IPS-18c (cell line): ENCODE measurements around the gene MT1M.

Experiments used
- H3K4me3 ChIP-seq: 2 replicates; pipeline ENCODE4 v1.7.0; 2013; ENCODE audit warnings: low read depth, mild to moderate bottlenecking, low read length, moderate library complexity; ENCODE audit not compliant: insufficient read depth
- H3K9me3 ChIP-seq: one replicate; pipeline ENCODE4 v1.6.1; 2013; ENCODE audit warnings: mild to moderate bottlenecking, low read length, moderate library complexity; ENCODE audit not compliant: control insufficient read depth, insufficient read depth

The MT1M gene

DNA sequence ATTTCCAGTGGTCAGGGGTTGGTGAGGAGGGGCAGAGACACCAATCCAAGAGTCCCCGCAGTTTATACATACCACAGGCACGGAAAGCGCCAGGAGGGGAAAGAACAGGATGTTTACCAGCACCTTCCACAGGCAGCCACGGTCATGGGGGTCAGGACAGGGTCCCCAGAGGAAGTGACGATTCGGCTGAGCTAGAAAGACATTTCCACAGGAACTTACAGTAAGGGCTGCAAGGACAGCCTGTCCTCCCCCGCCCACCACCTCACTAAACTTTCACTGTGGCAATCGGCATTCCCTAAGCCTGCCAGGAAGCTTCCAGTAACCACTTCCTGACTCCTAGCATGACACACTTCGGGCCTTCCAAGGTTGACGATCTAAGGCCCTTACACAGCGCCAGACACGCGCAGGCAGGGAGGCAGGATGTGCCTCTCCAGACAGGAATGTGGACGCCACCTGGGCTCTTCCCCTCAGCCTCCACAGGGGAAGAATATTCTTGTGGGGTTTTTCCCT lies 25.3 kb upstream of the MT1M start:
- H3K4me3 ChIP-seq, result no peak overlapping the region
- H3K9me3 ChIP-seq, result no peaks in the 10 kb centered on the region

DNA sequence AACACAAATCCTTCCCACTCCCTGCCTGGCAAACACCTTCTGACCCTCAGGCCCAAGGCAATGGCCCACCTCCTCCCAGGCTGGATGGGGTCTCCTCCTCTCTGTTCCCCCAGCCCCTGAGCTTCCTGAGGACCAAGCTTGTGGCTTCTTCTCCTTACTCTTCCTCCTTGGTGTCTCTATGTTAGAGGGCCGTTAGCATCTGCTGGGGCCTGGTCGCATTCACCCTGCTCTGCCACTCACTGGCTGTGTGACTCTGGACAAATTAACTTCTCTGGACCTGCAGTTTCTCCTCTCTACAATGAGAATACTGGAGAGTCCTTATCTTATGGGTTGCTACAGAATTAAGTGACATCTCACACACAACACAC lies 24.8 kb upstream of the MT1M start:
- Histone ChIP-seq H3K4me3 (peak overlapping the region; percentile 56; the same call in 1 of the 2 replicates), H3K9me3 (no peaks in the 10 kb centered on the region)

DNA sequence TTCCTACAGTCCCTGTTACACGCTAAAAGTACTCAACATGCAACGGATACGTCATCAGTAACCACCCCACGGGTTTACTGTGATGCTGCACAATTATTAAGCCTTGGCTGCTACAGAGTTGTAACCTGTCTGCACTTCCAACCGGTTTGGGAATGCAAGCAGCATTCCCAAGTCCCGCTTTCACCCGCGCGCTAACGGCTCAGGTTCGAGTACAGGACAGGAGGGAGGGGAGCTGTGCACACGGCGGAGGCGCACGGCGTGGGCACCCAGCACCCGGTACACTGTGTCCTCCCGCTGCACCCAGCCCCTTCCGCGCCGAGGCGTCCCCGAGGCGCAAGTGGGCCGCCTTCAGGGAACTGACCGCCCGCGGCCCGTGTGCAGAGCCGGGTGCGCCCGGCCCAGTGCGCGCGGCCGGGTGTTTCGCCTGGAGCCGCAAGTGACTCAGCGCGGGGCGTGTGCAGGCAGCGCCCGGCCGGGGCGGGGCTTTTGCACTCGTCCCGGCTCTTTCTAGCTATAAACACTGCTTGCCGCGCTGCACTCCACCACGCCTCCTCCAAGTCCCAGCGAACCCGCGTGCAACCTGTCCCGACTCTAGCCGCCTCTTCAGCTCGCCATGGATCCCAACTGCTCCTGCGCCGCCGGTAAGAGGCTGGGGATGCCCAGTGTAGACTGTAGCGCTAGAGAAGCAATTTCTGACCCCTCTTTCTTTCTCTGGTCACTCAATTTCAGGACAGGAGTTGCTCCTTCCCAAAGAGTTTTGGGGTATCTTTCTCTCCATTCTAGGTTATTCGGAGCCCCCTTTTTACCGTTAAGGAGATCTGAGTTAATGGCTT lies 24.2 kb upstream of the MT1M start, which contains the start of gene MT2A:
Gene MT2A, plus strand, starts transcription at position 542 of the 833 bp plus-strand sequence. Its CDS starts 72 bp downstream, at position 614.
- Histone ChIP-seq H3K4me3 (peak within 1 kb of the TSS; percentile 56), H3K9me3 (no peaks in the 10 kb centered on the region)

DNA sequence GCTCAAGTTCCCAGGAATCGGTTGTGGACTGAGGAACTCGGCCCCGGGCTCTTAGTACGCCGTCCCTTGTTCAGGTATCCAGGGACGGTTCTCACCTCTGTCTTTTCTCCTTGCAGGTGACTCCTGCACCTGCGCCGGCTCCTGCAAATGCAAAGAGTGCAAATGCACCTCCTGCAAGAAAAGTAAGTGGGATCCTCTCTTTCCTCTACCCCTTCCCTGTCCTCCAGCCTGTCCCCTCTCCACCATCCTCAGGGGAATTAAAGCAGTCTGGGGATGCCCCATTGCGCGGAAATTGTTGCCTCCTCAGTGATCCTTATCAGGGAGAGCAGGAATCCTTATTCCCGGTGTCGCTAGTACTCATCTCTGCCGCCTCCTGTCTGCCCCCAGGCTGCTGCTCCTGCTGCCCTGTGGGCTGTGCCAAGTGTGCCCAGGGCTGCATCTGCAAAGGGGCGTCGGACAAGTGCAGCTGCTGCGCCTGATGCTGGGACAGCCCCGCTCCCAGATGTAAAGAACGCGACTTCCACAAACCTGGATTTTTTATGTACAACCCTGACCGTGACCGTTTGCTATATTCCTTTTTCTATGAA lies 23.5 kb upstream of the MT1M start:
- H3K4me3 ChIP-seq, result peak overlapping the region; percentile 56
- no peaks in the 10 kb centered on the region for H3K9me3 ChIP-seq

DNA sequence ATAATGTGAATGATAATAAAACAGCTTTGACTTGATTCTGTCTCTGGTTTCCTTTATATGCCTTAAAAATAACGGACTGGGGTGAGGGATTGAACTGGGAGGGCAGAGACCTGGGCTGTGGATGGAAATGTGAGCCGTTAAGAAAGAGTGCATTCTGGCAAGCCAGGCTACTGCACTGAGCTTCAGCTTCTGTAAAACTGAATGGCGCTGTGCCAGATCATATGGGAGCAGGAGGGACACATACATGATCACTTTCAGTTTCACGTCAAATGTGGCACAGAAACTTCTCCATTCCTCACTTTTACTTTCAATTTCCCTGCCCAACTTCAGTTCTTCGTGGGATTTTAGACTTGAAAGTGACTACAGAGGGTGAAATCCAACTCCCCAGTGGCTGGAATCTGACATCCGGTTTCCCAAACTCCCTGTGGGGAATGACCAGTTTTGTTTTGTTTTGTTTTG lies 23.0 kb upstream of the MT1M start:
- peak overlapping the region; percentile 56 for H3K4me3 ChIP-seq
- H3K9me3 ChIP-seq, result no peaks in the 10 kb centered on the region

DNA sequence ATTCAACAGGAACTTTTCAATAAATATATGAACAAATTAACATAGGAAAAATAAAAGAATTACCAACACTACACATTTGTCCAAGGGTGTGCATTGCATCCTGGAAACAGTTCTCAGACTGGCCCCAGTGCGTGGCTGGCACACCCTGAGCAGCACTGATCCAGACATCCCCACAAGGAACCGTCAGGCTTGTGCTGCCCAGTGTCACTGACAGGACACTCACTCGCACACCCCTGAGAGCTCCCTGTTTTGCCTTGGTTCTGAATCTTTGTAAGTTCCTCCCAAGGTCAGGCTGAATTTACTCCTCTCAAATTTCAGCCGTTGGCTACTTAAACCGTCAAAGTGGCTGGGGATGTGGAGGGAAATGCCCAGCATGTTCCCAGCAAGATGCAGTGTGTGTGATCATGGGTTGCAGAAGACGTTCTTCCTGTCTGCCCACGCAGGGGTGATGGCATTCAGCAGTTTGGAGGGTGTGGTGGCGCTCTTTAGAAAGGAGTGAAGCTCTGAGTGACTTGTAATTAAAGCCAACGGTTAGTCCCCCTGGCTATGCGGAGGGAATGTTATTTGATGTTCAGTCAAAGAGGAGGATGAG lies 22.3 kb upstream of the MT1M start:
- Histone ChIP-seq H3K9me3 (no peaks in the 10 kb centered on the region), H3K4me3 (no peak overlapping the region)

DNA sequence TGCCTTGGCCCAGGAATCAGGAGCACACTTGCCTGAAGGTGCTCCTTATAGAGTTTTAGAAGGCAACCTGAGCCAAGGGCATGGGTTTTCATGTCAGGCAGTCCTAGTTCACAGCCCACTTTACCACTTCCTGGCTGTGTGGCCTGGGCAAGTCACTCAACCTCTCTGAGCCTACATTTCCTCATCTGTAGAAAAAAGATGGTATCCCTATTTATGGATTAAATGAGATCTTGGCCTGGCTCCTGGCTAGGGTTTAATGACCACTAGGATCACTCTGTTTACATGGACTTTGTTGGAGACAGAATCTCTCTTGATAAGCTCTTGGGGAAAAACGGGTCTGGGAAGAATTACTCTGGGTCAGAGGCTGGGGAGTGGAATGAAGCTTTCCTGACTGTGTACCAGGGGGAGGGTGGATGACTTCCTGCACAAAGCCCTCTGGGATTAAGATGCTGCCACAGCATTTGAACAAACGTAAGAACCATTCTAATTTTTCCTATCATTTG lies 21.8 kb upstream of the MT1M start:
- Histone ChIP-seq H3K9me3 (no peaks in the 10 kb centered on the region), H3K4me3 (no peak overlapping the region)

DNA sequence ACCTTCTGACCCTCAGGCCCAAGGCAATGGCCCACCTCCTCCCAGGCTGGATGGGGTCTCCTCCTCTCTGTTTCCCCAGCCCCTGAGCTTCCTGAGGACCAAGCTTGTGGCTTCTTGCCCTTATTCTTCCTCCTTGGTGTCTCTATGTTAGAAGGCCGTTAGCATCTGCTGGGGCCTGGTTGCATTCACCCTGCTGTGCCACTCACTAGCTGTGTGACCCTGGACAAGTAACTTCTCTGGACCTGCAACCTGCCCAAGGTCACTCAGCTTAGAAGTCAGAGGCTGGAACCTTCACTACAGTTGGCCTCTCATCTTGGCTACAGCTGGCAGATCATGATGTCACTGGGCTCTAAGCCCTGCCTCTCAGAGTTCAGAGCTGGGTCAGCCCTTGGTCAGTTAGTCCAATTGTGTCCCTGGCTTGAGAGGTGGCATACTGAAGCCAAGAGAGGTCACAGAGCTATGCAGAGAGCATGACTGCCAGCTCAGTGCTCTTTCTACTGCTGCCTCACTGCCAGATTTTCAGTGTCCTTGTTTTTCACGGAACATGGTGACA lies 21.1 kb upstream of the MT1M start:
- H3K4me3 ChIP-seq, result no peak overlapping the region
- no peaks in the 10 kb centered on the region for H3K9me3 ChIP-seq

DNA sequence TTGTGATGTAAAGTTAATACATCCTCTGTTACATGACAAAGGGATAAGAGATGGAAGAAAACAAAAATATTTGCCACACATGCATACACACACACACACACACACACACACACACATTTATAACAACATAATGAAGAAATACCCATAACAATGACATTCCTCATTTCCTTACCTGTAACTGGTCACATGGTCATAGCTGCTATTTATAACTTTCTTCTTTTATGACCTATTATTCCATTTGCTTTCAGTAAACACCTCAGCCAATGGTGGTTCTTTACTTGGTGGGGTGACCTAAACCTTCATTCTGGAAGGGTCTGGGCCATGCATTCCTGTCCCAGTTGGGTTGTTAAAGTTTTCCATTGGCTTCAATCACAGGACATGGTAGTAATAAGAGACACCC lies 18.8 kb upstream of the MT1M start:
- no peak overlapping the region for H3K4me3 ChIP-seq

DNA sequence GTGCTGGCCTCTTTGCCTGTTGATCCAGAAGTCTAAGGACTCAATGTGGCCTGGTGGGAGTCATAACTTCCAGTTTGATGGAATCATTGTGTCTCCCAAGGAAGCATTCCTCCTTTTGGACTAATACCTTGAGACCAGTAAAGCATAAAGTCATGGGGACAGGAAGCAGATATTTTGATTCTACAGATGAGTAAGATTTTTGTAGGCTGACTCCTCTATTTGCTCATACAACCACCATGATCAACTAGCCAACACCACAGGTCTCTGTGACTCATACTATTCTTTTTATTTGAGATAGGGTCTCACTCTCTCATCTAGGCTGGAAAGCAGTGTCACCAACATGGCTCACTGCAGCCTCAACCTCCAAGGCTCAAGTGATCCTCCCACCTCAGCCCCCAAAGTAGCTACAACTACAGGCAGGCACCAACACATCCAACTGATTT lies 17.9 kb upstream of the MT1M start:
- H3K9me3 ChIP-seq, result no peaks in the 10 kb centered on the region
- H3K4me3 ChIP-seq, result no peak overlapping the region

More for the DNA sequence above, 18.8 kb upstream of the MT1M start:
- H3K9me3 ChIP-seq, result no peaks in the 10 kb centered on the region

DNA sequence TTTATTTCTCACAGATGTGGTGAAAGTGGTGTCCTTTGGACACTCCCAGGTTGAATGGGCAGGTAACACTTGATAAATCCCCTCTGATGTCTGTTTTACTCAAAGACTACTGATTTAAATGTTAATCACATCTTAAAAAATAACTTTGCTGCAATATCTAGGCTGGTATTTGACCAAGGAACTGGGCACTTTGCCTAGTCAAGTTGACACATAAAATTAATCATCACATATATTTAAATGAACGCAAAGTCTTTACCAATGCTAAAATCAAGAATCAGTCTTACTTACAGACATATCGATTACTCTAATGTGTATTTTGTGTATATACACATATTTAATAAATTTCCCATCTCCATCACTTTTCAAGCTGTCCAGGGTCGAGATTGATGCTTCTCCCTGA lies 17.1 kb upstream of the MT1M start:
- H3K9me3 ChIP-seq, result no peaks in the 10 kb centered on the region
- no peak overlapping the region for H3K4me3 ChIP-seq

DNA sequence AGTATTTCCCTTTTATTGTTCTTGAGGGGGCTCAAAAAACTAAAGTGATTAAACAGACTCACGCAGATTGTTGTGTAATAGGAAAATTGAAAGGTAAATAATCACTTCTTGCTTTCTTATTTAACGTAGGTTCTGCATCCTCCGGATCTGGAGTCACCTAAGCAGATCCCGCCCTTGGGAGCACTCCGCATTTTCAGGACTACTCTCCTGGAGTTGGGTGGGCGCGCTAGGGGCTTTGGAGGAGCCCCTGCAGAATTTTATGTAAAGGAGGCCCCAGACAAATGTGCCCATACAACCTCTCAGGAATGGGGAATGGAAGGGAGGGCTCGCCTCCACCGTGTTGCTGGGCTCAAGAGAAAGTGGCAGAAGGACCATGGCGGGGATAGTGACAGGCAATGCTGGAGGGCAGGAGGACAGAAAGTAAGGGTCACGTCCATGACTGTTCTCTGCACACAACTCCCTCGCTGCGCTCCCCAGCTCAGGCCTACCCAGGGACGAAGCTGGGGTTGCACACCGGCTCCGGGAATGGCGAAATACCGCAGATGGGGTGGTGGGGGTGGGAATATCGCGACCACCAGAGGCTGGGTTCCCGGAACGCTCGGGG lies 15.7 kb upstream of the MT1M start:
- Histone ChIP-seq H3K4me3 (peak overlapping the region; percentile 57), H3K9me3 (no peaks in the 10 kb centered on the region)

DNA sequence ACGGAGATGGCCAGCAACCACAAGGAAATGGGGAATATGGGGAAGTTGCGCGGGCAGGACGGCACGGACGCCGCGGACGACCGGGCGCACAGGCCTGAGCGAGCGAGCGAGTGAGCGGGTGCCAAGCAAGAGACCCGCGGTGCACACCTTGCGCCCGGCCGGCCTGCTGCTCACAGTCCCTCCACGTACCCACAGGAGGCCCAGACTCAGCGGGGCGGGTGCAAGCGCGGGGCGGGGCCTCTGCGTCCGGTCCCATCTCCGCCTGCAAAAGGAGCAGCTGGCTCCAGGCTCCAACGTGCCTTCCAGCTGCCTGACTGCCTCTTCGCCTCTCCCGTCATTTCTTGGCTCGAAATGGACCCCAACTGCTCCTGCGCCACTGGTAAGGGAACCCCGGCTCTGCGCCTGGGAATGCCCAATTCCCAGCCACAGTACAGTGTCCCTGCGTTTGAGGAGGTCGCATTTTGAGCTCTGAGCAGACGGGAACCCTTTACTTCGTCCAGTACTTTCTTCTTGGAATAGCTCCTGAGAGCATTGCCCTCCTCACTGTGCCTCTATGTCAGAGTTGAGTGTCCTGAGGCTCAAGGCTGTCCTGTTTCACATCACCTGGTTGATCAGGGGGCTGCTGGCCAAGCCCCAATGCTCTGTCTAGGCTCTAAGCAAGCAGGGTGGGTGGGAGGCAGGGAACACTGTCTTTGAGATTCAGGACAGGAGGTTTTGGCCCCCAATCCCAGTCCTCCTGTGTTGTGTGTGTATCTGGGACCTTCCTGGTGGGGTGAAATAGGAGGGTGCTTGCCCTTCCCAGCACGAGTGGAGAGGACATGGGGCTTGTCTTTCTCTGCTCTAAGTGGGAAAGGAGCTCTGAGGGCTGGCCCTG lies 15.0 kb upstream of the MT1M start:
- peak overlapping the region; percentile 57 for H3K4me3 ChIP-seq
- no peaks in the 10 kb centered on the region for H3K9me3 ChIP-seq

DNA sequence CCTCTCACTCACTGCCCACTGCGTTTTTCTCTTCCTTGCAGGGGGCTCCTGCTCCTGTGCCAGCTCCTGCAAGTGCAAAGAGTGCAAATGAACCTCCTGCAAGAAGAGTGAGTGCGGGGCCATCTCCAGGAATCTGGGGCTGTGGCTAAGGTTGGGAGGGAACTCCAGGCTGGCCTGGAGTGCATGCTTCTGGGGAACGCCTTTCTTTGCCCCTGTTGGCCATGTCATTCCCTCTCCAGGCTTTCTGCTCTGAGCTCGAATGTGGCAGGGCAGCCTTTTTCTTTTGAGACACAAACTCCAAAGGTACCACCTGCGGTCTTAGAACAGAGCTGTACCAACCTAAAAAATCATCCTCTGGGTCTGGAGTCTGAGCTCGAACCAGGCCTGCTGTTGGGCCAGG lies 14.3 kb upstream of the MT1M start:
- H3K9me3 ChIP-seq, result no peaks in the 10 kb centered on the region
- no peak overlapping the region for H3K4me3 ChIP-seq

DNA sequence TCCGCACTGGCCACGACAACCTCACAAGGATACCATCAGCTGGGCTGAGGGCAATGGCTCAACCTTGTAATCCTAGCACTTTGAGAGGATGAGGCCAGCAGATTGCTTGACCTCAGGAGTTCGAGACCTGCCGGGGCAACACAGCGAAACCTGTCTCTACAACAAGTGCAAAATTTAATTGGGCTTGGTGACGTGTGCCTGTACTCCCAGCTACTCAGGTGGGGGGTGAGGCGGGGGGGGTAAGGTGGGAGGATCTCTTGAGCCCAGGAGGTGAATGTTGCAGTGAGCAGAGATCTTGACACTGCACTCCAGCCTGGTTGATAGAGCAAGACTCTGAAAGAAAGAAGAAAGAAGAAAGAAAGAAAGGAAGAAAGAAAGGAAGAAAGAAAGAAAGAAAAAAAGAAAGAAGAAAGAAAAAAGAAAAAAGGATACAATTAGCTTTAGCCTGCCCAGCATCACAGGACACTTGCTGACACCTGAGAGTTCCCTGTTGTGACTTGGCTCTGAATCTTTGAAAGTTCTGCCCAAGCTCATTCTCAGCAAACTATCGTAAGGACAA lies 12.0 kb upstream of the MT1M start:
- Histone ChIP-seq H3K9me3 (no peaks in the 10 kb centered on the region), H3K4me3 (no peak overlapping the region)
